D721Med (cell line): ENCODE measurements around the gene SGF29.

Experiments
- DNase-seq: peaks from one replicate; pipeline ENCODE4 v3.0.0; 2011; ENCODE audit warnings: low spot score; ENCODE audit not compliant: insufficient read length
- FAIRE-seq: peaks from 2 replicates; lab custom pipeline; 2011; peaks lifted over from hg19 to GRCh38; lab: Jason Lieb, UNC
- TF ChIP-seq, protein P1 (sequence below): IDR thresholded peaks from 2 replicates; pipeline ENCODE4 v1.5.1; 2012; ENCODE audit warnings: mild to moderate bottlenecking, control low read depth; ENCODE audit not compliant: insufficient read depth; ENCODE audit errors: missing control alignments

Gene SGF29

DNA sequence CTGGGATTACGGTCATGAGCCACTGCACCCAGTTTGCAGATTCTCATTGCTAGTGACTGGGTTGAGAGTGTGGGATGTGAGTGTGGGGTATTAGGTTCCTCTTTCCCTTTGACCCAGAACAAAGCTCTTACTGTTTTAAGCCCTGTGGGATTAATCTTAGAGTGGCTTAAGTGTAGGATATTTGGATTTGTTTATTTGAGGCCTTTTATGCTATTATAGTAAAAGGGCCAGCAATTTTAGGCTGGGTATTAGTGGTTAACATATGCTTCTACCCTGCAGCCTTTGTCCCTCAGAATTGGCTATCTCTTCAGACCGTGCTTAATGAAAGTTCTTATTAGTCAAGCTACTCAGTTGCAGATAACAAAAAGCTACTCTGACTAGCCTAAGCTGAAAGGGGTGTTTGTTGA, 3.2 kb downstream of the SGF29 start:
- no peak for FAIRE-seq
- TF ChIP-seq, protein P1, sequence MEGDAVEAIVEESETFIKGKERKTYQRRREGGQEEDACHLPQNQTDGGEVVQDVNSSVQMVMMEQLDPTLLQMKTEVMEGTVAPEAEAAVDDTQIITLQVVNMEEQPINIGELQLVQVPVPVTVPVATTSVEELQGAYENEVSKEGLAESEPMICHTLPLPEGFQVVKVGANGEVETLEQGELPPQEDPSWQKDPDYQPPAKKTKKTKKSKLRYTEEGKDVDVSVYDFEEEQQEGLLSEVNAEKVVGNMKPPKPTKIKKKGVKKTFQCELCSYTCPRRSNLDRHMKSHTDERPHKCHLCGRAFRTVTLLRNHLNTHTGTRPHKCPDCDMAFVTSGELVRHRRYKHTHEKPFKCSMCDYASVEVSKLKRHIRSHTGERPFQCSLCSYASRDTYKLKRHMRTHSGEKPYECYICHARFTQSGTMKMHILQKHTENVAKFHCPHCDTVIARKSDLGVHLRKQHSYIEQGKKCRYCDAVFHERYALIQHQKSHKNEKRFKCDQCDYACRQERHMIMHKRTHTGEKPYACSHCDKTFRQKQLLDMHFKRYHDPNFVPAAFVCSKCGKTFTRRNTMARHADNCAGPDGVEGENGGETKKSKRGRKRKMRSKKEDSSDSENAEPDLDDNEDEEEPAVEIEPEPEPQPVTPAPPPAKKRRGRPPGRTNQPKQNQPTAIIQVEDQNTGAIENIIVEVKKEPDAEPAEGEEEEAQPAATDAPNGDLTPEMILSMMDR = no peak
- DNase-seq = no peak

GRCh38 chr16:28558456-28558855, 4.7 kb downstream of the SGF29 start:
- TF ChIP-seq, protein P1 = no peak
- no peak for FAIRE-seq
- no peak for DNase-seq

DNA sequence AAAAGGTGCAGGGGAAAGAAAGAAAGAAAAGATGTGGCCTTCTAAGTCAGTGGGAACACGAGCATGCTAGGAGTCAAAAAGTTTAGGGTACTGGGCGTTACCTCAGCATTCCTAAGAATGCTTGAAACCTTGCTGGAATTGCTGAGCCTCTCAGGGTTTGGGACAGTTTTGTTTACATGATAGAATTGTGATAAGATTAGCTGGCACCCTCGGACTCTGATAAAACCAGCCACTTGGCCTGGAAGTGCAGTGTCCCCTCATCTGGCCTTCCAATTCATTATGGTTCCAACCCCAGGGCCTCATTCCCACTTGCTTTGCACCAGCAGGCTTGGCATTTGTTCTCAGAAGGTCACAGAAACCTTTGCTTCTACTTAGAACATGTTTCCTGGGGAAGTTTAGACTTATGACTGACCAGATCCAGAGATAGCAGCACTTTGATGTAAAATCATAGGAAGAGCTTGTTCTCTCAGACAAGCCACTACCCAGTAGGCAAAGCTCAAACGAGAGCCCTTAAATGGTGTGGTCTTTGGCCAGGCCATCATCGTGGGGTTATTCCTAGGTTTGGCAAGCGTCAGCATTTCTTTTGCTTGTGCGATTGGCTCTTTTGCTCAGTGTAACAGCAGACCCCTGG, 8.0 kb downstream of the SGF29 start:
- DNase-seq = no peak
- TF ChIP-seq, protein P1 = no peak
- no peak for FAIRE-seq

DNA sequence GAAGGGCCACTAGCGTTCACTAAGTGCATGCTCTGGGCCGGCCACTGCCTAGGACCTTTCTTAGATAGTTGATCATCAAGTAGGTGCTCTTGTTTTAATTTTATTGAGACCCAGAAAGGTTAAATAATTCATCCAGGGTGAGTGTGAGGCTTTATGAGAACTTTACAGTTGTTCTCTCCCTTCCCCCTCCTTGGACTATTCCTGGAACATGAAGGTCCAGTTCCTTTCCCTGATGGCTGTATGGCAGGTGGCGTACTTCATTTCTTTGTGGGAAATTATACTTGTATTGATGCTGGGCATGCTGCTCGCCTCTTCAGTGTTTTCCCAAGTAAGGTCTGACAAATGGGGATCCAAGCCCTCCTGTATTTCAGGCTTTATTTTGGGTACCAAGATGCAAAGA, 8.5 kb downstream of the SGF29 start:
- no peak for DNase-seq
- TF ChIP-seq, protein P1 = no peak
- no peak for FAIRE-seq

DNA sequence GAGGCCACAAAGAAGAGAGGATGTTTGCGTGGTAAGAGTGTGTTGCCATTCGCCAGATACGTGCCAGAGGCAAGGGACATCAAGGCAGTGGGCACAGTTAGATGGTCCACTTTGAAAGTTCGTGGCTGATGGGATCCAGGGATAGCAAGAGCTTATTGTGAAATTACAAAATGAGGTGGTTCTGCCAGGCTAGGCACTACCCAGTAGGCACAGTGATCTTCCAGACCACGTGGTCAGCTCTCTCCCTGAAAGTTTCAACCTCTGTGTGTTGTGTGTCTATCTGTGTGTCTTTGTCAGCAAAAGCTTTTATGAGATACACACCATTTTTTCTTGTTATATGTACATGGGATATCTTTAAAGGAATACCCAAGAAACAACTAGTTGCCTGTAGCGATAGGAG, 9.5 kb downstream of the SGF29 start:
- TF ChIP-seq, protein P1 = no peak
- no peak for DNase-seq
- FAIRE-seq = no peak

- DNase-seq = peak; percentile 78
- peak; percentile 44 for FAIRE-seq
These were observed 12.7 kb downstream of the SGF29 start for GRCh38 chr16:28566233-28566925.

- TF ChIP-seq, protein P1 = no peak
- DNase-seq (no peak), FAIRE-seq (no peak)
These were observed 13.6 kb downstream of the SGF29 start for GRCh38 chr16:28567292-28567691.
